ENCODE measurements around the gene CEP250.

DNA sequence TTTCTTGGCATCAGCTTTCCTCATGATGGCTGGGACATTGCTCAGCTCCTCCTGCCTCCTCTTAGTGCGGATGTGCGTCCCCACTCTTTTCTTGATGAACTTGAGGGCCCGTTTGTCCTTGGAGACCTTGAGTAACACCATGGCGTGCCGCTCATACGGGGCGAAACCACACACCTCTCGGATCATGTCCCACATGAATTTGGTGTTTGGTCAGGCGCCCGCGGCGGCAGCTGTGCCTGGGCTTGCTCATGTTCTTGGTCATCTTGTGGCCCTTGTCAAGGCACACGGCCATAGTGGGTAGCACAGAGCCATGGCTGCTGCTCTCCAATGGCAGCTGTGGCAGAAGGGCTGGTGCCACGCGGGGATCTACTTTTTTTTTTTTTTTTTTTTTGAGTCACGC is 89.0 kb downstream of the CEP250 start:
- TF ChIP-seq, protein P1, sequence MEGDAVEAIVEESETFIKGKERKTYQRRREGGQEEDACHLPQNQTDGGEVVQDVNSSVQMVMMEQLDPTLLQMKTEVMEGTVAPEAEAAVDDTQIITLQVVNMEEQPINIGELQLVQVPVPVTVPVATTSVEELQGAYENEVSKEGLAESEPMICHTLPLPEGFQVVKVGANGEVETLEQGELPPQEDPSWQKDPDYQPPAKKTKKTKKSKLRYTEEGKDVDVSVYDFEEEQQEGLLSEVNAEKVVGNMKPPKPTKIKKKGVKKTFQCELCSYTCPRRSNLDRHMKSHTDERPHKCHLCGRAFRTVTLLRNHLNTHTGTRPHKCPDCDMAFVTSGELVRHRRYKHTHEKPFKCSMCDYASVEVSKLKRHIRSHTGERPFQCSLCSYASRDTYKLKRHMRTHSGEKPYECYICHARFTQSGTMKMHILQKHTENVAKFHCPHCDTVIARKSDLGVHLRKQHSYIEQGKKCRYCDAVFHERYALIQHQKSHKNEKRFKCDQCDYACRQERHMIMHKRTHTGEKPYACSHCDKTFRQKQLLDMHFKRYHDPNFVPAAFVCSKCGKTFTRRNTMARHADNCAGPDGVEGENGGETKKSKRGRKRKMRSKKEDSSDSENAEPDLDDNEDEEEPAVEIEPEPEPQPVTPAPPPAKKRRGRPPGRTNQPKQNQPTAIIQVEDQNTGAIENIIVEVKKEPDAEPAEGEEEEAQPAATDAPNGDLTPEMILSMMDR (conservative IDR thresholded peaks at IDR 0.05) = no peak
- no peak for TF ChIP-seq EZH2 (IDR thresholded peaks at IDR 0.05; ENCODE audit: low read depth)

Measured in PC-9 (cell line).